ENCODE measurements around the gene CACNA2D1.

DNA sequence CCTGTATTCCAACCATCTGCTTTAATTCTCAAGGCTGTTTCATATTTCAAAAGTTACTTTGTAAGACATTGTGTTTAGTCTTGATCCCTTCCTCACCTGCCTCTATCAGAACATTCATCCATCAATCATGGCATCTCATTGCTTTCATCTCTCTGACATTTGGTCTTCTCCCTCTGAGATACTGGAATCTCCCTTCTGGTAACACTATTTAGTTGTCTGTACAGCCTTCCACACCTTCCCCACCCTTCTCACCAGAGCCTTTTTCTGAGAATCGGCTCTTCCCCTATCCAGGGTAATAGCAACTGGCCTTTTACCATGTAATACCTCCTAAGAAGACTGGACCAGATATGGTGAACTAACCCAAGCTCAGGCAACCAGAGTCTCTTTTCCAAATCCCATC lies 10.1 kb downstream of the CACNA2D1 start:
- no peak for TF ChIP-seq EP300 (IDR thresholded peaks at IDR 0.05)
- no peak for TF ChIP-seq POLR2A (IDR thresholded peaks at IDR 0.05; ENCODE audit: low read length)
- TF ChIP-seq, protein P1, sequence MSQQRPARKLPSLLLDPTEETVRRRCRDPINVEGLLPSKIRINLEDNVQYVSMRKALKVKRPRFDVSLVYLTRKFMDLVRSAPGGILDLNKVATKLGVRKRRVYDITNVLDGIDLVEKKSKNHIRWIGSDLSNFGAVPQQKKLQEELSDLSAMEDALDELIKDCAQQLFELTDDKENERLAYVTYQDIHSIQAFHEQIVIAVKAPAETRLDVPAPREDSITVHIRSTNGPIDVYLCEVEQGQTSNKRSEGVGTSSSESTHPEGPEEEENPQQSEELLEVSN (IDR thresholded peaks at IDR 0.05; ENCODE audit: borderline replicate concordance, low read depth), result no peak
- TF ChIP-seq, protein P2, sequence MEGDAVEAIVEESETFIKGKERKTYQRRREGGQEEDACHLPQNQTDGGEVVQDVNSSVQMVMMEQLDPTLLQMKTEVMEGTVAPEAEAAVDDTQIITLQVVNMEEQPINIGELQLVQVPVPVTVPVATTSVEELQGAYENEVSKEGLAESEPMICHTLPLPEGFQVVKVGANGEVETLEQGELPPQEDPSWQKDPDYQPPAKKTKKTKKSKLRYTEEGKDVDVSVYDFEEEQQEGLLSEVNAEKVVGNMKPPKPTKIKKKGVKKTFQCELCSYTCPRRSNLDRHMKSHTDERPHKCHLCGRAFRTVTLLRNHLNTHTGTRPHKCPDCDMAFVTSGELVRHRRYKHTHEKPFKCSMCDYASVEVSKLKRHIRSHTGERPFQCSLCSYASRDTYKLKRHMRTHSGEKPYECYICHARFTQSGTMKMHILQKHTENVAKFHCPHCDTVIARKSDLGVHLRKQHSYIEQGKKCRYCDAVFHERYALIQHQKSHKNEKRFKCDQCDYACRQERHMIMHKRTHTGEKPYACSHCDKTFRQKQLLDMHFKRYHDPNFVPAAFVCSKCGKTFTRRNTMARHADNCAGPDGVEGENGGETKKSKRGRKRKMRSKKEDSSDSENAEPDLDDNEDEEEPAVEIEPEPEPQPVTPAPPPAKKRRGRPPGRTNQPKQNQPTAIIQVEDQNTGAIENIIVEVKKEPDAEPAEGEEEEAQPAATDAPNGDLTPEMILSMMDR (IDR thresholded peaks at IDR 0.05), result no peak
- TF ChIP-seq BHLHE40 (IDR thresholded peaks at IDR 0.05; ENCODE audit: low read depth, low read length), result no peak
- TF ChIP-seq NR3C1 (IDR thresholded peaks at IDR 0.05), result no peak
- no peak for TF ChIP-seq POLR2AphosphoS2 (conservative IDR thresholded peaks at IDR 0.05; ENCODE audit: low read length)
- TF ChIP-seq RFX5 (IDR thresholded peaks at IDR 0.05), result no peak
- TF ChIP-seq RAD21 (conservative IDR thresholded peaks at IDR 0.05 in 1 of 2, IDR thresholded peaks at IDR 0.05 in 1 of 2), result no peak
- TF ChIP-seq RCOR1 (IDR thresholded peaks at IDR 0.05; ENCODE audit: low read depth, low read length), result no peak
- TF ChIP-seq MAFK (IDR thresholded peaks at IDR 0.05; ENCODE audit: partially characterized antibody), result no peak
- TF ChIP-seq, protein P3, sequence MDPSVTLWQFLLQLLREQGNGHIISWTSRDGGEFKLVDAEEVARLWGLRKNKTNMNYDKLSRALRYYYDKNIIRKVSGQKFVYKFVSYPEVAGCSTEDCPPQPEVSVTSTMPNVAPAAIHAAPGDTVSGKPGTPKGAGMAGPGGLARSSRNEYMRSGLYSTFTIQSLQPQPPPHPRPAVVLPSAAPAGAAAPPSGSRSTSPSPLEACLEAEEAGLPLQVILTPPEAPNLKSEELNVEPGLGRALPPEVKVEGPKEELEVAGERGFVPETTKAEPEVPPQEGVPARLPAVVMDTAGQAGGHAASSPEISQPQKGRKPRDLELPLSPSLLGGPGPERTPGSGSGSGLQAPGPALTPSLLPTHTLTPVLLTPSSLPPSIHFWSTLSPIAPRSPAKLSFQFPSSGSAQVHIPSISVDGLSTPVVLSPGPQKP (IDR thresholded peaks at IDR 0.05; ENCODE audit: low read depth, low read length), result no peak
- no peak for TF ChIP-seq CHD2 (IDR thresholded peaks at IDR 0.05; ENCODE audit: low read length, partially characterized antibody)
- no peak for TF ChIP-seq MAZ (IDR thresholded peaks at IDR 0.05; ENCODE audit: borderline replicate concordance, low read depth, low read length)
